T-cell (primary cell): ENCODE measurements around the gene ANTXRL. TPM values are rescaled to one million over a fixed set of nuclear protein-coding genes. Genes with fewer than 3 reads are reported as not detected.
"Not testable (repeated sequence)": the region's sequence is repeated elsewhere in the genome, so short reads cannot be mapped to it uniquely, and the experiment has no call there.

ENCODE experiments used
- ATAC-seq, 4 experiments: fragments of 200-7000 bp in 3 of 4; fragments of 150-1000 bp in 1 of 4; cut with Tn5 transposase; replicated peaks in 1 of 4; 1 replicate in 3 of 4; 2 replicates in 1 of 4; pipeline ENCODE4 v1.10.0; 2021; ENCODE audit warnings: moderate library complexity in 3 of 4, mild to moderate bottlenecking in 2 of 4, moderate number of reproducible peaks in 1 of 4
- CTCF ChIA-PET, 2 donors: fragments of 300-600 bp; sonication (Branson Sonifier 250); formaldehyde crosslinking; loops; one replicate each; lab custom pipeline; 2022; ENCODE audit warnings: antibody characterized with exemption in 2 of 2; lab: Charles Lee
- POLR2A ChIA-PET, 2 donors: fragments of 300-600 bp; sonication (Branson Sonifier 250); formaldehyde crosslinking; loops; one replicate each; lab custom pipeline; 2022; ENCODE audit warnings: antibody characterized with exemption in 2 of 2; lab: Charles Lee
- DNase-seq, 35 experiments: peaks; one replicate each; pipeline versions ENCODE4 v3.0.0 to v3.0.0-alpha.2; 2013 to 2023
- H3K27ac ChIP-seq: one replicate; pipeline ENCODE4 v1.5.1; 2013; ENCODE audit warnings: low read length
- H3K27me3 ChIP-seq, 2 experiments: replicated peaks in 1 of 2; 1 replicate in 1 of 2; 2 replicates in 1 of 2; pipeline versions ENCODE4 v1.6.1 to v1.7.0; 2013; ENCODE audit warnings: low read length in 1 of 2, mixed read lengths in 1 of 2; ENCODE audit not compliant: control insufficient read depth in 2 of 2, insufficient read depth in 2 of 2; ENCODE audit errors: extremely low read depth in 1 of 2
- H3K36me3 ChIP-seq, 2 donors: 1 replicate in 1 of 2; 2 replicates in 1 of 2; pipeline versions ENCODE4 v1.6.1 to v1.7.0; 2013; ENCODE audit warnings: low read length in 1 of 2; ENCODE audit not compliant: control insufficient read depth in 2 of 2, insufficient read depth in 1 of 2; ENCODE audit errors: extremely low read depth in 1 of 2
- H3K4me1 ChIP-seq, 2 experiments: 1 replicate in 1 of 2; 2 replicates in 1 of 2; pipeline versions ENCODE4 v1.6.1 to v1.7.0; 2013; ENCODE audit warnings: low read length in 2 of 2, mixed read lengths in 1 of 2; ENCODE audit not compliant: insufficient read depth in 2 of 2, control insufficient read depth in 1 of 2; ENCODE audit errors: extremely low read depth in 1 of 2
- H3K4me3 ChIP-seq, 2 donors: 1 replicate in 1 of 2; 2 replicates in 1 of 2; pipeline versions ENCODE4 v1.5.1 to v1.7.0; 2013; ENCODE audit warnings: mild to moderate bottlenecking in 2 of 2, low read length in 1 of 2, moderate library complexity in 1 of 2; ENCODE audit not compliant: control insufficient read depth in 1 of 2; ENCODE audit errors: extremely low read depth in 1 of 2
- H3K9me3 ChIP-seq: 2 replicates; pipeline ENCODE4 v1.7.0; 2013
- H3K27ac Mint-ChIP-seq, 2 donors: one replicate each; pipeline ENCODE4 v1.8.0; 2020 to 2021; ENCODE audit warnings: mild to moderate bottlenecking in 2 of 2, mixed read lengths in 2 of 2
- H3K27me3 Mint-ChIP-seq, 2 donors: one replicate each; pipeline ENCODE4 v1.8.0; 2021 to 2022; ENCODE audit warnings: mixed read lengths in 2 of 2
- H3K36me3 Mint-ChIP-seq: one replicate; pipeline ENCODE4 v1.8.0; 2021; ENCODE audit warnings: mixed read lengths
- H3K4me1 Mint-ChIP-seq, 3 donors: one replicate each; pipeline ENCODE4 v1.8.0; 2020 to 2022; ENCODE audit warnings: mixed read lengths in 3 of 3, mild to moderate bottlenecking in 1 of 3
- H3K4me3 Mint-ChIP-seq, 3 donors: one replicate each; pipeline ENCODE4 v1.8.0; 2020 to 2022; ENCODE audit warnings: mild to moderate bottlenecking in 3 of 3, mixed read lengths in 3 of 3, moderate library complexity in 3 of 3
- H3K9me3 Mint-ChIP-seq, 3 donors: one replicate each; pipeline ENCODE4 v1.8.0; 2020 to 2022; ENCODE audit warnings: mixed read lengths in 3 of 3
- WGBS: methylation state at CpG from one replicate; pipeline ENCODE4 v1.1.5; 2013; ENCODE audit warnings: missing lambda C conversion rate; ENCODE audit not compliant: insufficient coverage; 5-methylcytosine and 5-hydroxymethylcytosine counted together
- total RNA-seq, 35 experiments: library from RNA in 6 of 35; stranded (reverse) in 6 of 35; fragments of 120-200 nt in 1 of 35; gene quantifications; one replicate each; pipeline versions ENCODE4 v1.2.1 to v1.2.4 and lab custom pipeline; 2013 to 2026

The ANTXRL gene
- total RNA-seq, 5 donors from 2014 or later (not counting 1 experiment from before 2014, with no cell fraction given): 0.69 to 1.0 TPM; not detected in 3

DNA sequence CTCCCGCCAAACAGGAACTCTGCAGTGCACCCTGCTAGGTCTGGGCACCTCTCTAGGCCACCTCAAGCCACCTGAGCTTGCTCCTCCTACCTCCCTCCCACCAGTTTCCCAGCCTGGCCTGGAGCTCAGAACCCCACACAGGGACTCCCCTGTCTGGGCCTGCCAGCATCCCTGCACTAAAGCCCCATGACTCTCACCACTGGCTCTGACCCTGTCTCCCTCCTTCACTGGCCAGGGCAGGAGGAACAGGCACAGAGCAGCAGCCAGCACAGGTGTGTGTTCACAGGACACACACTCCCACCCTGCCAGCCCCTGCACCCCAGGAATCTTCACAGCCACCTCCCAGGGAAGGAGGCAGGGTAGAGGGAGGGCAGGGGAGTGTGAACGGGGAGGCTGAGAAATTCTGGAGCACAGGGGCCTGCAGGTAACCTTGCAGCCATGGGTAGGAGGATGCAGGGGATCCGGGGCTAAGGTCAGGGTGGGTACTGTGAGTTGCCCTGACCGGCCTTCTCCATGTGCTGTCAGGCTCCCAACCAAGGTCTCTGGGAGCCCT, 13.9 kb upstream of the ANTXRL start:
- DNase-seq: no peak
- Mint-ChIP-seq H3K36me3 (no peaks in the 10 kb centered on the region), H3K27ac (peak overlapping the region; percentile 94 to 99), H3K4me3 (peak overlapping the region in 1 of 3 donors; percentile 55), H3K4me1 (peaks cover 42 to 52% (median 51%) of the 10 kb centered on the region in 3 donors), H3K9me3 (no peaks in the 10 kb centered on the region), H3K27me3 (no peaks in the 10 kb centered on the region)
- Histone ChIP-seq H3K9me3 (no peaks in the 10 kb centered on the region), H3K36me3 (no peaks in the 10 kb centered on the region), H3K4me3 (no peak overlapping the region), H3K27me3 (no peaks in the 10 kb centered on the region), H3K4me1 (peaks cover 12 to 54% of the 10 kb centered on the region in 2 experiments), H3K27ac (peak overlapping the region; percentile 63)
- ATAC-seq: no peak
- ChIA-PET POLR2A (no interaction called here), CTCF (no interaction called here)
- 69% methylated on average over 4 of the region's 4 CpGs for WGBS

DNA sequence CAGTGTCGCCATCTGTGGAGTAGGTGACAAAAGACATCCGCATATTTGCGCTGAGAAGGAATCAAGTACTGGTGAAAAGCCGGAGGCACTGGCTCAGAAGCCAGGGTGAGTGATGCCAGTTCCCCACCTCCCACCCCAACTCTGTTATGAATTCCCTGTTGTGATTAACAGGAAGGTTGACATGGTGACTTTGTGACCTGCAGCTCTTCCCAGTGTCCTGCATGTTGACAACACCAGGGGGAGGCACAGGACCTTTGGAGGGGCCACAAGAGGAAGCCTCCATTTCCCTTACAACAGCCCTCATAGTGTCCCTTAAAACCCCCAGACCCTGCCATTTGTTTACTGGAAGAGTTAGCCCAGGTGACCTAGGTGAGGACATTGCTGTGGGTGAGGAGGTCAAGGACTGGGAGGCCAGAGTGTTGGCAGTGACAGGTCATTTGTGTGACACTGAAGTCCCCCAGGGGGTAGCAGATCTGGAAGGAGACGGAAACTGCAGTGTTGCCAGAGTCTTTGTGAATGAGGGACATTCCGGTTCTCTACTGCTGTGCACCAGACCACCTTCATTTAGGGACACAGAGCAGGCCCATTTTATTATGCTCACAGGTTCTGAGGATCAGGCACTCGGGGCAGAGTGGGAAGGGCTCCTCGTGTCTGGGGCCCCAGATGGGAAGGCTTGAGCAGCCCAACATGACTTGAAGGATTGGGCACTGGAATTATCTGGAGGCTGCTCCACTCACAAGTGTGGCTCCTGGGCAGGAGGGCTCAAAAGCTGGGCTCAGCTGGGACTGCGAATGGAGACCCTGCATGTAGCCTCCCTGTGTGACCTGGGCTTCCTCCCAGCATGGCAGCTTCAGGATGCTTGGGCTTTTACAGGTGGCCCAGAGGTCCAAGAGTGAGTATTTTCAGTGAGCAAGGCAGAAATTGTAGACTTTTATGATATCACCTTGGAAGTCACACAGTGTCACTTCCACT, 13.0 kb upstream of the ANTXRL start:
- H3K27ac ChIP-seq: peak overlapping the region; percentile 63
- Mint-ChIP-seq H3K4me1 (peaks cover 42 to 52% (median 51%) of the 10 kb centered on the region in 3 donors), H3K27ac (peak overlapping the region; percentile 94 to 99), H3K4me3 (no peak overlapping the region), H3K27me3 (no peaks in the 10 kb centered on the region), H3K36me3 (no peaks in the 10 kb centered on the region), H3K9me3 (no peaks in the 10 kb centered on the region)
- H3K9me3 ChIP-seq: no peaks in the 10 kb centered on the region
- no peaks in the 10 kb centered on the region for H3K27me3 ChIP-seq
- ATAC-seq: no peak
- no peak overlapping the region for H3K4me3 ChIP-seq
- CTCF ChIA-PET: no interaction called here
- no peaks in the 10 kb centered on the region for H3K36me3 ChIP-seq
- peaks cover 12 to 47% of the 10 kb centered on the region in 2 experiments for H3K4me1 ChIP-seq
- POLR2A ChIA-PET: no interaction called here
- 91% methylated on average over 6 of the region's 9 CpGs for WGBS
- DNase-seq: peak in 1 of 35 experiments; percentile 34

DNA sequence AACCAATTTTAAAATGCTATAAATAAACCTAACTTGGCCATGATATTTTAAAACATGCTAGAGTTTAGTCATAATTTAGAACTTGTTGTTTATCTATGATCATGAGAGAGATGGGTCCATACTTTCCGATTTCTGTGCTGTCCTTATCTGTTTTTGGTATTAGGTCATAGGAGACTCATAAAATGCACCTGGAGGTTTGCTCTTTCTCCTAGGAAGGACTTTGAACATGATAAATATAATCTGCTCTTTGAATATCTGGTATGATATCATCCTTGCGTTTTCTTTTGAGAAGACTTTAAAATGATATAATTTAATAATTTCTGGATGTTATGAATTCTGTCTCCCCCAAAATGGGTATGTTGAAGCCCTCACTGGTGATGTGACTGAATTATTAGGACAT, 9.0 kb upstream of the ANTXRL start:
- POLR2A ChIA-PET: no interaction called here
- Histone ChIP-seq H3K27me3 (no peaks in the 10 kb centered on the region), H3K4me1 (peaks cover under 1 to 18% of the 10 kb centered on the region in 2 experiments), H3K9me3 (no peaks in the 10 kb centered on the region), H3K36me3 (no peaks in the 10 kb centered on the region), H3K27ac (no peak overlapping the region), H3K4me3 (no peak overlapping the region)
- 100% methylated on average over 1 of the region's 2 CpGs for WGBS
- Mint-ChIP-seq H3K9me3 (no peaks in the 10 kb centered on the region), H3K36me3 (no peaks in the 10 kb centered on the region), H3K4me3 (no peak overlapping the region), H3K4me1 (peaks cover 14 to 26% (median 15%) of the 10 kb centered on the region in 3 donors), H3K27me3 (no peaks in the 10 kb centered on the region), H3K27ac (no peak overlapping the region)
- CTCF ChIA-PET: no interaction called here
- DNase-seq (no peak), ATAC-seq (no peak)

DNA sequence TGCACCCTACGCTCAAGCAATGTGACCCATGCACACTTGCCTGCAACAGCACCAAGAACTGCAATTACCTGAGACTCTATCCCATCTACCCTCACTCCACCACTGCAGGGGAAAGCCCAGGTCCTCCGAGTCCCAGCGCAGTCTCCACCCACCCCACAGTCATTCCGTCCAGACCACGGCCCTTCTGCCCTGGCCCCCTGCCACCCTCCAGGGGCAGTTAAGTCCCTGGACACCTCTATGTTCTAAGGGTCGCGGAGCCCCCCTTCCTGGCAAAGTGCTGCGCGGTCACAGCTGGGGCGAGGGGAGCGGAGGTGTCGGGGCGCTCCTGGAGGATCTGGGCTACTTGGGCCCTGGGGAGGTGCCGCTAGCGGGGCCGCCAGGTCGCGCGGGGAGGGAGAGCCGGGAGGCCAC, 4.4 kb upstream of the ANTXRL start:
- Histone ChIP-seq H3K4me1 (peaks cover 2 to 23% of the 10 kb centered on the region in 2 experiments), H3K4me3 (peak overlapping the region in 1 of 2 donors; percentile 40)
- H3K27me3 ChIP-seq, H3K9me3 ChIP-seq, POLR2A ChIA-PET, H3K27ac Mint-ChIP-seq, H3K9me3 Mint-ChIP-seq, H3K36me3 ChIP-seq, H3K36me3 Mint-ChIP-seq, H3K27me3 Mint-ChIP-seq, H3K27ac ChIP-seq, CTCF ChIA-PET: not testable (repeated sequence)
- peak in 2 of 35 experiments; percentile 34 for DNase-seq
- peak in 2 of 4 experiments; percentile 24 to 27 for ATAC-seq
- H3K4me1 Mint-ChIP-seq: peaks cover 13 to 29% (median 17%) of the 10 kb centered on the region in 3 donors
- peak overlapping the region; percentile 64 to 74 (median 73) for H3K4me3 Mint-ChIP-seq
- WGBS: 44% methylated on average over 14 of the region's 20 CpGs

DNA sequence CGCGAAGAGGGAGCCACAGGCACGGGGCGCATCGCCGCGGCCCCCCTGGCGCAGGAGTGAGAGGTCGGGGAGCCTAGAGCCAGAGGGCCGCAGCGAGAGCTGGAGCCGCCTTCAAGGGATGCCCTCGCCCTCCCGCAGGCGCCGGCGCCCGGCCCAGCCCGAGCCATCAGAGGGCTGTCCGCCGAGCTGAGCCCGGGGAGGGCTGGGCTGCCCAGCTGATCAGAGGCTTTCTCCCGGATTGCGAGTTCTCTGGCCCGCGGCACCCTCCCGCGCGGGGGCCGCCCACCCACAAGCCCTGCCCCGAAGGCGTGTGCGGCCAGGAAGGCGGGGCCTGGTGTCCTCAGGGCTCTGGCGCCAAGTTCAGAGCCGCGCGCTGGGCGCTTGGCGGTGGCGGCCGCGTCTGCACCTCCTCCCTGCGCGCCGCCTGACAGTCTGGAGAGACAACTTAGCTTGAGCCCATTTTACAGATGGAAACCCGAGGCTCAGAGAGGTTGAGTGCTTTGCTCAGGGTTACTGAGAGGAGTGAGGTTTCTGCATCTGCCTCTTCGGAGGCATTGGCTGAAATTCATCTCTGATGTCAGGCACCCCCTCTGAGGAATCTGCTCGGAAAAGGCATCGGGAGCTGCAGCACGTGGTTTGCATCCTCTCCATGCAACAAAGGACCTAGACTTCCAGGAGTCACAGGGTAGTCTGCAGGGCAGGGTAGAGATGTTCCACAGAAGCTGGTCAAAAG, 3.8 kb upstream of the ANTXRL start:
- H3K4me3 ChIP-seq: peak overlapping the region; percentile 40 to 66
- peaks cover 2 to 23% of the 10 kb centered on the region in 2 experiments for H3K4me1 ChIP-seq
- H3K36me3 ChIP-seq: no peaks in the 10 kb centered on the region
- POLR2A ChIA-PET: no interaction called here
- peaks cover 0 to 10% of the 10 kb centered on the region in 2 experiments for H3K27me3 ChIP-seq
- H3K27me3 Mint-ChIP-seq: peaks cover 0 to 2% of the 10 kb centered on the region in 2 donors
- peak overlapping the region; percentile 73 to 84 (median 76) for H3K4me3 Mint-ChIP-seq
- H3K27ac Mint-ChIP-seq: peak overlapping the region in 1 of 2 donors; percentile 23
- peak in 32 of 35 experiments; percentile 18 to 79 (median 54) for DNase-seq
- peak; percentile 75 to 83 (median 81) for ATAC-seq
- no peaks in the 10 kb centered on the region for H3K36me3 Mint-ChIP-seq
- H3K27ac ChIP-seq: no peak overlapping the region
- peaks cover 13 to 29% (median 17%) of the 10 kb centered on the region in 3 donors for H3K4me1 Mint-ChIP-seq
- H3K9me3 ChIP-seq: no peaks in the 10 kb centered on the region
- WGBS: 12% methylated on average over 32 of the region's 51 CpGs
- CTCF ChIA-PET: no interaction called here
- H3K9me3 Mint-ChIP-seq: no peaks in the 10 kb centered on the region
